NCI-H526 (cell line): ENCODE data around the gene ARID1B.

Source experiments
- DNase-seq, 2 experiments: peaks; one replicate each; lab custom pipeline; 2025; lab: John Stamatoyannopoulos, UW

Gene ARID1B

DNA sequence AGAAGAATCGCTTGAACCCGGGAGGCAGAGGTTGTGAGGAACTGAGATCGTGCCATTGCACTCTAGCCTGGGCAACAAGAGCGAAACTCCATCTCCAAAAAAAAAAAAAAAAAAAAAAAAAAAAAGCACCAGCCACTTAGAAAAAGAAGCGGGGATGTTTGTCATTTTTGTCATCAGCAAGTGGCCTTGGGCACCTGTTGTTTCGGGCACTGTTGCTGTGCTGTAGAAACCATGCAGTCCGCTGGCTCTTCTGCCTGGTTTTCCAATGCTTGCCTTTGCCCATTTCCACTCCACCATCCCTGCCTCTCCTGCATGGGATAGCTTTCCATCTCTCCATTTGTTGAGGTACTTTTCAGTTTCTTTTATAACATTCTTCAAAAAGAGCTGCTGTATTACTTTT lies 129.3 kb downstream of the ARID1B start:
- no peak for DNase-seq

DNA sequence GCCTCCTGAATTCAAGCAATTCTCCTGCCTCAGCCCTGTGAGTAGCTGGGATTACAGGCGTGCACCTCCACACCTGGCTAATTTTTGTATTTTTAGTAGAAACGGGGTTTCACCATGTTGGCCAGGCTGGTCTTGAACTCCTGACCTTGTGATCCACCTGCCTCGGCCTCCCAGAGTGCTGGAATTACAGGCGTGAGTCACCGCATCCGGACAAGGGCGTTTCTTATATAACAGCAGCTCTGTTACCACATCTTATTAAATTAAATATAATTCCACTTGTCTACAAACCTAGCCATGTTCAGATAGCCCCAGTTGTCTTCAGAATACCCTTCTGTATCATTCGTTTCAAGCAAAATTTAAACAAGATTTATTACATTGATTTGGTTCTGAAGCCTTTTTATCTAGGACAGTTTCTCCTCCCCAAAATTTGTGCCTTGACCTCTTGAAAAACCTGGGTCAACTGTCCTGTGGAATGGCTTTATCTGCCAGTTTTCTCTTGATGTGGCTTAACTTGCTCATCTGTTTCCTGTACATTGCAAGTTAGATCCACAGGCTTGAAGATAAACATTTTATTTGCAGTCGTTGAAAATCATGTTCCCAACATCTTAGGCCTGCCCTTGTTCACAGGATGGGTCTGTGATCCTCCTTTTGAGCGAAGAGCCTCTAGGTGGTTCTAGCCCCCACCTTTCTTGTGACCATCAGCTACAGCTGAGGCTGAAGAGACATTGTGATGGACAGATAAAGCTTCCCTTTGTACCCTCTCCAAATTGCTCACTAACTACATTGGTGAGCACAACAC lies 132.2 kb downstream of the ARID1B start:
- DNase-seq: no peak

DNA sequence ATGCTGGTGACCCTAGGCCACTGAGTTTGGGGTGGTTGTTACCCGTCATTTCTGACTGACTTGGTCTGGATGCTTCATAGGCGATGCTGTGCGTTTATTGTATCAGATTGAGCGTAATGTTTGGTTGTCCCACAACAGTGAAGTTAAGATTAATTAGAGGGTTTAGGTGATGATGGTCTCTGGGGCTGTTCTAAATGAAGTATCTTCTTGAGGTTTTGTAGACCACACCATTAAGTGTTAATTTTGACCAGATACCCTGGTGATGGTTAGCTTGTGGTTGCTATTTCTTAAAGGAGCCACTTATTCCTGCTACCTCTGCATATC lies 132.8 kb downstream of the ARID1B start:
- DNase-seq: no peak

DNA sequence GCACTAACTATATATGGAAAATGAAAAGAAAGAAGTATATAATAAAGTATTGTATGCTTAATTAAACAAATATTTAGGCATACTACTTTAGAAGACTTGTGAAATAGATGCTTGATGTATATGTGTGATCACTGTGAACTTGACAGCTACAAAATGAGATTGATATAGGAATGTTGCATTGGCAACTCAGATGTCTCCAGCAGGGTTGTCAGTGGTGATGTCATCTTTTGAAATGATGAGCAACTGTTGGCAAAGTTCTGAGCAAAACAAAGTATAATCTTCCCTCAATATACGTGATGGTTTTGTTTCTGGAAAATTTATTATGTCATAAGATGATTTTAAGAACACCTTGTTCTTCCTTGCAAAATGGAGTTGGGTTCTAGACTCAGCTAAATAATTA lies 133.8 kb downstream of the ARID1B start:
- no peak for DNase-seq

DNA sequence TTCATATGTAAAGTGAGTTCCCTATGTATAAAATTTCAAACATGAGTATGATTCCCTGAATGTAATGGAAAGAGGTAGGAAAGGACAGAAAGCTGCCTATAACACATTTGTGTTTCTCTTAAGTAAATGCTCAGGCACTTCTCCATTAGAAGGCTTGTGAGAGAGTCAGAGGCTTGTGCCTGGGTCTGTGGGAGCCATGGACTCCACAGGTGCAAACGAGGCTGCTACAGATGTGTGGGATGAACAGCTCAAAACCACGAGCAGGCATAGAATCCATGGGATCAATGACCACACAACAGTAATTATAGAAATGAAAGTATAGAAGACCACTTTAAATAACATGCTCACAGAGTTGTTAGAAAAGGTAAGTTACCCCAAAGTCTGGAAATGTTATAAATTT lies 134.4 kb downstream of the ARID1B start:
- no peak for DNase-seq

DNA sequence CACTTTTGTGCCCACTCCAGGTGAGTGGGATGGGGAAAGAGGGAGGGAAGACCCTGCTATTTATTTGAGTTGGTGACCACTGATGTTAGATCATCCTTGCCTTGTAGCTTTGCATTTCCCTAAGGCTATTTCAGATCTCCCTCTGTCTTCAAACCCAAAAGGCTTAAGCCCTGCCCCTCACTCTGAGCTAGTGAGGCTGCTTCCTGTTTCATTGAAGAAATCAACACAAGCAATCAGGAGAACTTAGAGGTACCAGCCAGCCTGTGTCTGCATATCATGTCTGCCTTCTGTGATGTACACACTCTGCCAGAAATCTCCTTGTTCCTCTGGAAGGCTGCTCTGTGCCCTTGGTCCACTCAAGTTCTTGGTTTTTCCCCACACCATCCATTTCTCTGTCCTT lies 135.3 kb downstream of the ARID1B start:
- DNase-seq: no peak

DNA sequence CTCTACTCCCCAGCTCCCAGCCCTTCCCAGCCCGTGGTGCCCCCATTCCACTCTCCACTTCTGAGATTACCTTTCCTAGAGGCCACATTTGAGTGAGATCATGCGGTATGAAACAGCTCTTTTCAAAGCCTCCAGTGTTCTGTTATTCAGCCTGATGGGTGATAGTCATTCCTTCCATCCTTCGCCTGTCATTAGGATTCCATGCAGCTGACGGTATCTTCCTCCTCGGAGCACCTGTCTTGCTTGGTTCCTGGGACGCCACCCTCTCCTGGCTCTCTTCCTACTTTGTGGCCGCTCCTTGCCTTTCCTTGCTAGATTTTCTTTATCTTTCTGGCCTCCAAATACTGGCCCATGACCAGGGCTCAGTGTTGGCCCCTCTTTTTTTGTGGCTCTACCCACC lies 137.0 kb downstream of the ARID1B start:
- DNase-seq: no peak

DNA sequence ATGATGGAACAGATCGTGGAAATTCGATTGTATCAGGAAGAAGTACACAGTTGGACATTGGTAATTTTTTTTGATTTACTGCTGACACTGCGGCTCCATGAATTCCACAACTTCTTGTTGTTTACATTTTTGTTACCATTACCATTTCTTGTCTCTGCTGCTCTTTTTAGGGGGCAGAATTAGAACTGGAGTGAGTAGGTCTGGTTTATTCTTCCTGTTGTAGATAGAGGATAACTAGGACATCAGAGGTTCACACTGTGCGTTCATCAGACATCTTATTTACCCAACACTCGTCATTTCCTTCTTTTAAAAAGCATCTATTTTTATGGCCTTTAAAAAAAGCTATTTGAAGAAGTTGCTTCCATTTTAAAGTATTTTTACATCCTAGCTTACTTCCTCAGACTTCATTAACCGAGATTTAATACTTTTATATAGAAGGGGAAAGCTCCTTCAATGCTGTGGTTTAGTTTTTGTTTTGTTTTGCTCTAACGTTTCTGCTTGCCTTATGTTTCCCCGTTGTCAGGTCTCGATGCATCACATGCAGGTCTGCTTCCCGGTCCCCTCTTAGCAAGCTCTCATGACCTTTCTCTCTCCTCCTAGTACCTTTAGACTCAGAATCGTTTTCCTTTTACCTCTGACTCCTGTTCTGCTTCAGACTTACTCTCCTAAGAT lies 139.1 kb downstream of the ARID1B start:
- DNase-seq: no peak

DNA sequence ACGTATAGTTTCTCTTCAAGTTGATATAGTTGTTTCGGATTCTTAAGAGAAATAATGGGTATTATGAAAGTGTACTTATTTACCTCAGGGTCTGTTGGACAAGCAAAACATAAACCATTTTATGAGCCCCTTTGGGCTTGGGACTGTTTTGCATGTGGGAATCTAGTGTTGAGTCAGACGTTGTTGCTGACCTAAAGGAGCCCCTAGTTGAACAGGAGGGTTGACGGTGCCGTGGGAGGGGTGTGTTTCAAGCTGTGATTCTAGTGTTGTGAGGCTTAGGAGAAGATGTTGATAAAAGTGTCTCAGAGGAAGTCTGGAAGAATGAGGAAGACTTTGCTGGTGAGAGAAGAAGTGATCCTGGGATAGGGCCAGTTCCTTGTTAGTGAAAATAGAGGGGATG lies 140.0 kb downstream of the ARID1B start:
- DNase-seq: peak; percentile 17 to 66

DNA sequence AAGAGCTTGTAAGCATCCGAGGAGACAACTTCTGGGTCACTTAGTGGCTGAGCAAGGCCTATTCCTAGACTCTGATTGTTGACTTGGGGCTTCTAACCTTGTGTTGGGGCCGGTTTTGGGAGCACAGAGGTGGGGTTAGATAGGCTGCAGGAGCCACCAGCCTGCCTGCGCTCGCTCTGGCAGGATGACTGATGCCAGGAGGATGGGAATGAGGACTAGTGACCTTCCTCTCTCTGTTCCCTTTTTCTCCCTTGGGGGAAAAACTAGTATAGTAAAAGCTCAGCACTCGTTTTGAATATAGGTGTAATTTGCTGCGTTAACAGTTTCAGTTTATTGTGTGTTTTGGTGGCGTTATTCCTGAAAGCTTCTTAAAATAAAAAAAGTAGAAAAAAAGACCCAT lies 141.5 kb downstream of the ARID1B start:
- DNase-seq: peak in 1 of 2 experiments; percentile 34

DNA sequence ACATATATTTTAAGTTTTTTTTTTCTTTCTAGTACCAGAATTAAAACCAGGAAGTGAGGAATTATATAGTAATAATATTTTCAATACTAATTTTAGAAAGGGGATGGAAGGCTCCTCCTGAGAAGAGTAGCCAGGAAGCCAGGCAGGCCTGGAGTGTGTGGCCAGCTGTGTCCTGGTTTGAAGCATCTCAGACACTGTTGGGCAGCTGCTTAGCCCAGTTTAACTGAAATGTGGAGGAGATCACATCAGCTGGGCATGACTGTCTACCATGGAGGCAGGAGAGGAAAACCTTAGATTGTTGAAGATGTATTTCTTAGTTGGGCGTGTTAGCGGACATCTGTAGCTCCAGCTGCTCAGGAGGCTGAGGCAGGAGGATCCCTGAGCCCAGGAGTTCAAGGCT lies 142.2 kb downstream of the ARID1B start:
- no peak for DNase-seq

DNA sequence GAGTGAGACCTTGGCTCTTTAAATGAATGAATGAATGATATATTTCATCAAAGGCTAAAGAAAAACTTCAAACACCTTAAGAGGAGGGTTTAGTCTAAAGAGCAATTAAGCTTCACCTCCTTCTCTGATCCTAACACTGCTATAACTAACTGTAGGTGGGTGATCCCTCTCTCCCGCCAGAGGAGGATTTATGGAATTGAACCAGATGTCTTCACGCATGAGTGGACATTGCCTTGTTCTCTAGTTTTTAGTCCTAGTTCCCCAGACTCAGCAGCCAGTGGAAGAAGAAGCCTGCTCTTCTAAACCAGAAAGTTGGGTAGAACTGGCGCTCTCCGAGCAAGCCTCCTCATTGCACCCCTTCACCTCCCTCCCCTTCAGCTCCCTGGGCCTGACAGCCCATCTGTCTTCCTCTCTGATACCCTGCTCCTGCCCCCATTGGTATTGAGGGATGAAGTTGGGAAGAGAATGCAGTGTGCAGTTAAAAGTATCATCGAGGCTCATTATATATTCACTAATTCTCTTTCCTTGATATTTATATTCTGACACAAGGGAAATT lies 142.7 kb downstream of the ARID1B start:
- DNase-seq: no peak

DNA sequence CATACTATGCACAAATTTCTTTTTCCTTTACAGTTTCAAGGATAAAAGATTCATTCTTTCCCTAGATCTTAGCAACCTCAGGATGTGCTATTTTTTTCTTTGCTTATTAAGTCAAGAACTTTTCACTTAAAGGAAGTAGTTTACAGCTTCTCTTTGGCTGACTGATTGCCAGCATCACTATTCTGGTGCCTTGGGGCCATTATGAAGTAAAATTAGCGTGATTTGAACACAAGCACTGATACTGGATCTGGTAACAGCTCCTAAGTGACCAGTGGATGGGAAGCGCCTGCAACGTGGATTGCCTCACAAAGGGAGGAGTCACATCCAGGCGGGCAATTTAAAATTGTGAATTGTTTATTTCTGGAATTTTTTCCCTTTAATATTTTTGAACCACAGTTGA lies 147.1 kb downstream of the ARID1B start:
- DNase-seq: no peak

DNA sequence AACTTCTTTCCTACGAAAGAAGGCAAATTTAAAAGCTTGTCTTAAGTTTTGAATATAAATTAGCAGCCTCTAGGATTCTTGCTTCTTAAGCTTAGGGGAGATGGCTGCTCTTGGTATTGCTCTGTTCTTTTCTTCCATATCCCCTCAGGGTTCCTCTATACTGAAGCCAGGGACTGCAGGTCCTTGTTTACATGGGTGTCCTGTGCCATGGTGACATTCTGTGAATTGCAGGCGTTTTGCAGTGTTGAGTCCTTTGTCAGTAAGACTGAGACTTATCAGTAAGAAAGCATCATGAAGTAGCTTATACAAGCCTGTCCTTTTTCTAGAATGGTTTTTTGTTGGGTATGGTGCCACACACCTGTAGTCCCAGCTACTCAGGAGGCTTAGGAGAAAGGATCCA lies 147.8 kb downstream of the ARID1B start:
- no peak for DNase-seq

DNA sequence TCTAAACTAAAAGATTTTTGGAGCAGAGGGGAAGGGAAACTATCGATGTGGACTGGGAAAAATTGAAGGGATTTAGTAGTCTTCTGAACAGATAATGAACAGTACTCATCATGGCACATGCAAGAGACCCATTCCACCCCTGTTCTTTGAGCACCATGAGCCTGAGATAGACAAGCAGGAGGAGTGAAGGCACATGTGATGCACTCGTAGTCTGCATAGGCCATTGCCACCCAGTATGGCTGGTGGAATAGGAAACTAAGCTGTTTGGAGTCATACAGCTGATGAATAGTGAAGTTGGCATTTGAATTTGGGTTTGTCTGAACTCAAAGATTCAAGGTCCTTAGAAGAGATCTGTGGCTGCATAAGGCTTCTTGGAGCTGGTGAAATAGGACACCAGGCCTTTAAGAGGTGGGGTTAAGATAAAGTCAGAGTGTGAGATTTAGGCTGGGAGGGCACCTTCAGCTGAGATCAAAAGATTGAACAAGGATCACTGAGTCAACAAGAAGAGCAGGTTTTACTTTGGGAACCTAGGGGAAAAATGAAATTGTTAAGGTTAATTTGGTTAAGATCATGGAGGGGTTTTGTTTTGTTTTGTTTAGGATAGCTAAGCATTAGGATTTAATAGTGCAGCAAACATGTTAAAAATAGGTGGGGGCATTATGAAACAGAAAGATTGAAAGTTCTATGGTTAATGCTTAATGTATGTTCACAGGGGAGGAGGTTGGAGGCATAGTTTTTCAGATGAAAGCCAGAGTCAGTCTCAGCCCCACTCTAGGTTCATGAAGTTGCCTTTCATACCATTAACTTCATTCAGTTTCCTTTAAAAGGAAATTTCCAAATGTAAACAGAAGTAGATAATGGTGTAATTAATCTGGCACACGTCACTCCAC lies 148.8 kb downstream of the ARID1B start:
- no peak for DNase-seq

DNA sequence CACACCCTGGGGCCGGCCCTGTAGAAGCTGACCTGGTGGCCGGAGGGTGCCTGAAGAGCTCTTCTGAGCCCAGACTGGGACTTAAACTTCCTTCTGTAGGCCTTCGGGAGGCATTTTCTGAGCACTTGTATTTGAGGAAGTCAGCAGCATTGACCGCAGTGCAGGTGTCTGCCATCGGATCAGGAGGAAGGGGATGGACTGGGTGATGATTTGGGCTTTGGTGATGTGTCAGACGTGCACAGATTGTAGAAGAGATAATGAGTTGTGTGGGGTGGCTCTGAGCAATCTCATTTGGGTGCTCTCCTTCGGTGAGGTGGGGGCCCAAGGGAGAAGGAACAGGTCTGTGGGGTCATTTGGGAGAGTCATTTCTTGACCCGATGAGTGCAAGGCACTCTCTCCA lies 150.9 kb downstream of the ARID1B start:
- DNase-seq: no peak

DNA sequence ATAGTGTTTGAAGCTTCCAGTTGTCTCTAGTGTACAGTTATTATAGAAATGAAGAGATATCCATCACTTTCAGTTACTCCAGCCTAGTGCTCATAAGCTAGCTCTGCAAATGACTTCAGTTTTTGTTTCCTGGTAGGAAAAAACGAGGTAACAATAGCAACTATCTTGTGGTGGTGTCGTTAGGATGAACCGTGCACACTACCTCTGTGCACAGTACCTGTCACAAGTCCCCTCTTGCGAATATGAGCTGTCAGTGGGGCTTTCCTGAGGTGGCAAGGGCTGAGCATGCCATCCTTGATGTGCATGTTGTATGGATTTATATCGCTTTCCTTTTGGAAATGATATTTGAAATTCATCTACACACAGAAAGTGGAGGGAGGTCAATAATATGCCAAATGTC lies 151.8 kb downstream of the ARID1B start:
- DNase-seq: no peak

DNA sequence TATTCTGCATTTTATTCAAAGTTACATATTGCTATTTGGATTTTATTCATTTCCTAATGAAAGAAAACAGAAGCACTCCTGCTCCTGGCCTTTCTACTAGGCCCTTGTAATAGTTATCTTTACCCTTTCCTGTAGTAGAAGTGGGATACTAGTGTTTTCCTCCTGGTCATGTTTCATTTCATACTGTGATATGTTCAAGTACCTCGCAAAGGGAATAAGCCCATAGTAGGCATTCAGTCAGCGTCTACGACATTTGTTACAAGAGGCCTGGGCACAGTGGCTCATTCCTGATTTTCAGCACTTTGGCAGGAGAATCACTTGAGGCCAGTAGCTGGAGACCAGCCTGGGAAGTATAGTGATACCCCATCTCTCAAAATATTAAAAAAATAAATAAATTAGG lies 154.1 kb downstream of the ARID1B start:
- no peak for DNase-seq

DNA sequence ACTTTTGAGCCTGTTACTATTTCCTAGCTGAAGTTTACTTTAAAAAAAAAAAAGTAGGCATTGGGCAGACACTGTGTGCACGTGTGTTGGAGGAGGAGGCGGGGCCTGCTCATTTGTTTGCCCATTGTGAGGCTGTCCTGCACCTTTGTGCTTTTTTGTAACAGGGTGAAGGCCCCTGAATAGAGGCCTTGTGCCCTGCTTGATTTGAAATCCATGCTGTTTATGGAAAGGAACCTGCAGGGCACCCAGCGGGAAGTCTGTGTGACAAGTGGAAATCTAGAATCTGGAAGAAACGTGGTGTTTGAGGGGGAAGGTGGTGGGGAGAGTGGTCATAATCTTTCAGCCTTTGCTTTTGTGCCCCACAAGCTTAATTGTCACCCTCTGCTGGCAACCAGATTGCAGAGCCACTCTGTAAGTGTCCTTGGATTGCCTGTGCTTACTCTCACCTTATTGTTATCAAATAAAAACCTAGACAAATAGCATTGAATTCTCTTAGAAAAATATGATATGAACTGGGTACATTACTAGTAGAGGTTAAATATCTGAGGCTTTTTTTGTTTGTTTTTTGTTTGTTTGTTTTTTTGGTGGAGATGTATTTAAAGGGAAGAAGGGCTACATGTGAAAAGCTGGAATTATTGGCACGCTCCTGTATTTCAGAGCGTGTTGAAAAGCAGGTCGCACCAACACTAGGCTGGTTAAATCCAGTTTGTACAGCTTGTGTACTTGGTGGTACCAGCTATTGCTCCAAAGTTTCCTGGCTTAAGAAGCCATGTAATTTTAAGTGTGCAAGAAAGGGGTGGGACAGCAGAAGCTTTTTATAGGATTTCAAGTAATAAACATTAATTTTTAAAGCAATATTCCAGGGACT lies 156.3 kb downstream of the ARID1B start:
- peak; percentile 53 to 76 for DNase-seq

DNA sequence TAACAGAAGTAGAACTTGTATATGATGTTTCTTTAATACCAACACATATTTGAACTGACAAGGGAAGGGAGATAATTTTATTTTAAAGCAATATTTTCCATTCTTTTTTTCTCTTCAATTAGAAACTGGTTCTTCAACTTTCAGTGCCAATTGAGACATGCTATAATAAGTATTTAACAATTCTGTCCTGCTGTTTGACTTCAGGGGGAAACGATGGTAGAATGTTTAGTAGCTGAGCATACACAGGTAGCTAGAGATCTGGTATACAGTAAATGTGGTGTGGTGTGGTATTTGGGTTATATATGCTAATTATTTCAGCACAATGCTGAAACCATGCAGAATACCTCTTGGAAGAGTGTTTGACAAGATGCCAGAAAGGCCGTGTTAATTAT lies 156.9 kb downstream of the ARID1B start:
- peak in 1 of 2 experiments; percentile 21 for DNase-seq

DNA sequence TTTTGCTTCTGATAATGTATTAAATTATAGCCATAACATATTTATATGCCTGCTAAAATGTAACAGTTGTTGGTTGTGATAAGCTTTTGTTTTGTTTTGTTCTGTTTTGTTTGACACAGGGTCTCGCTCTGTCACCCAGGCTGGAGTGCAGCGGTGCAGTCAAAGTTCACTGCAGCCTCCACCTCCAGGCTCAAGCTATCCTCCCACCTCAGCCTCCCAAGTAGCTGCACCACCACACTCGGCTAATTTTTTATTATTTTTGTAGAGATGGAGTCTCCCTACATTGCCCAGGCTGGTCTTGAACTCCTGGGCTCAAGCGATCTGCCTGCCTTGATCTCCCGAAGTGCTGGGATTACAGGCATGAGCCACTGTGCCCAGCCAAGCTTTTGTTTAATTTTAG lies 157.8 kb downstream of the ARID1B start:
- no peak for DNase-seq

DNA sequence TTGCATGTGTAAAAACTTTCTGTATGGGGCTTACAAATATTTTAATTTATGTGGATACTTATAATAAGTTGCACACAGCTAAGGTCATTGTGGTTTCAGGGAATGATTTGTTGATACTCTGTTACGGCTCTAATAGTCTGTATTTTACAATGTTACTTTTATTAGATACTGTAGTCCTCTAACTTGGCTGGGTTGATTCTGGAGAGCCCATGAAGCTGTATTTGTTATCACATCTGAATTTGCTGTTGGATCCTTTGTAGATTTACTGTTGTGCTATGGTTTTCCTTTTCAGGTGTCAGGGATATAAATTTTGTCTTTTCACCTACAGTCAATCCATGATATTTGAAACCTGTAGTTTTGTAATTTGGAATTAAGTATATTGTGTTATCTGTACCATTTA lies 161.0 kb downstream of the ARID1B start:
- DNase-seq: no peak
